K562 (cell line): ENCODE measurements around the gene THADA. TPM values are rescaled to one million over a fixed set of nuclear protein-coding genes. Genes with fewer than 3 reads are reported as not detected.

Experiments used
- ATAC-seq: fragments of 200-7000 bp; cut with Tn5 transposase; 3 replicates; pipeline ENCODE4 v1.9.1; 2020; ENCODE audit warnings: moderate library complexity
- BruUV-seq: library from RNA; stranded (reverse); fragments of 400-500 nt; replicated peaks from 2 replicates; lab custom pipeline; 2021; lab: Mats Ljungman, UMichigan
- CTCF ChIA-PET: fragments of 300-600 bp; formaldehyde crosslinking; extraction: SDS; loops from one replicate; lab custom pipeline; 2021; ENCODE audit warnings: low intra/inter-chr PET ratio; lab: Yijun Ruan, JAX
- POLR2A ChIA-PET: fragments of 300-600, 350-650 bp; sonication (Branson Sonifier 250); formaldehyde crosslinking; extraction: SDS; loops from one replicate; lab custom pipeline; 2021; ENCODE audit warnings: antibody characterized with exemption, inconsistent platforms; lab: Yijun Ruan, JAX
- DNase-seq, 4 experiments: peaks; one replicate each; pipeline versions ENCODE4 v3.0.0 to v3.0.0-alpha.2; 2011 to 2018; ENCODE audit warnings: low spot score in 3 of 4, mixed read lengths in 3 of 4; ENCODE audit errors: extremely low read depth in 1 of 4
- FAIRE-seq: peaks from 2 replicates; lab custom pipeline; 2011; peaks lifted over from hg19 to GRCh38; lab: Jason Lieb, UNC
- H2AFZ ChIP-seq: 2 replicates; pipeline ENCODE4 v1.6.0; 2011; ENCODE audit warnings: low read depth, low read length, control low read depth, inconsistent platforms
- H3K27ac ChIP-seq: fragments of 200-600 bp; 3 replicates; pipeline ENCODE4 v1.8.0; 2011; ENCODE audit warnings: low read depth, mild to moderate bottlenecking, control low read depth, inconsistent platforms, low read length, moderate library complexity, mixed read lengths; ENCODE audit errors: extremely low read depth
- H3K27me3 ChIP-seq, 2 experiments: fragments of 300-600 bp in 1 of 2; 2 replicates in 1 of 2; 3 replicates in 1 of 2; pipeline versions ENCODE4 v1.6.0 to v1.8.0; 2011; ENCODE audit warnings: inconsistent platforms in 2 of 2, low read length in 2 of 2, mild to moderate bottlenecking in 1 of 2, mixed read lengths in 1 of 2, moderate library complexity in 1 of 2; ENCODE audit not compliant: control insufficient read depth in 2 of 2, insufficient read depth in 2 of 2
- H3K36me3 ChIP-seq: fragments of 300-600 bp; 3 replicates; pipeline ENCODE4 v1.8.0; 2011; ENCODE audit warnings: mild to moderate bottlenecking, low read length, inconsistent platforms; ENCODE audit not compliant: control insufficient read depth, insufficient read depth
- H3K4me1 ChIP-seq, 2 experiments: fragments of 200-600 bp in 1 of 2; replicated peaks in 1 of 2; 2 replicates in 1 of 2; 3 replicates in 1 of 2; pipeline versions ENCODE4 v1.5.1 to v1.8.0; 2011; ENCODE audit warnings: inconsistent platforms in 2 of 2, low read length in 2 of 2, mild to moderate bottlenecking in 1 of 2, mixed read lengths in 1 of 2, moderate library complexity in 1 of 2; ENCODE audit not compliant: control insufficient read depth in 2 of 2, insufficient read depth in 2 of 2
- H3K4me2 ChIP-seq: 2 replicates; pipeline ENCODE4 v1.6.1; 2011; ENCODE audit warnings: low read length, control low read depth, inconsistent platforms, mixed read lengths; ENCODE audit not compliant: insufficient read depth
- H3K4me3 ChIP-seq: fragments of 200-600 bp; sonication (generic), shearing (Covaris generic); 2 replicates; pipeline ENCODE4 v1.5.1; 2016; ENCODE audit warnings: control low read depth, inconsistent platforms
- H3K79me2 ChIP-seq: fragments of 200-600 bp; 3 replicates; pipeline ENCODE4 v1.8.0; 2011; ENCODE audit warnings: low read length, inconsistent platforms; ENCODE audit not compliant: control insufficient read depth, insufficient read depth
- H3K9ac ChIP-seq, 2 experiments: 2 replicates each; pipeline versions ENCODE4 v1.6.0 to v1.6.1; 2011; ENCODE audit warnings: low read depth in 2 of 2, low read length in 2 of 2, control low read depth in 1 of 2, inconsistent platforms in 1 of 2, mild to moderate bottlenecking in 1 of 2, mixed read lengths in 1 of 2; ENCODE audit not compliant: insufficient read depth in 1 of 2
- H3K9me1 ChIP-seq: one replicate; pipeline ENCODE4 v1.6.0; 2011; ENCODE audit warnings: inconsistent platforms, mild to moderate bottlenecking, low read length, moderate library complexity; ENCODE audit not compliant: control insufficient read depth, insufficient read depth
- H3K9me3 ChIP-seq: replicated peaks from 2 replicates; pipeline ENCODE4 v1.5.1; 2011; ENCODE audit warnings: low read depth, low read length, inconsistent platforms; ENCODE audit not compliant: control insufficient read depth, insufficient read depth
- H4K20me1 ChIP-seq: replicated peaks from 2 replicates; pipeline ENCODE4 v1.6.1; 2011; ENCODE audit warnings: low read length, inconsistent platforms, mixed read lengths; ENCODE audit not compliant: control insufficient read depth, insufficient read depth
- DACH1 ChIP-seq: fragments of 450-650 bp; IDR thresholded peaks from 2 replicates; pipeline ENCODE4 v1.6.1; 2018; ENCODE audit not compliant: partially characterized antibody
- ETV6 ChIP-seq, 3 experiments: fragments of 150-350 bp in 1 of 3; sonication (generic) in 1 of 3; formaldehyde crosslinking in 1 of 3; IDR thresholded peaks; 2 replicates each; pipeline versions ENCODE4 v1.6.1 to v1.8.0; 2014 to 2022; ENCODE audit warnings: borderline replicate concordance in 2 of 3, low read depth in 2 of 3, antibody characterized with exemption in 1 of 3, low read length in 1 of 3, mild to moderate bottlenecking in 1 of 3, missing genetic modification reagents in 1 of 3
- MCM7 ChIP-seq, 2 experiments: fragments of 450-650 bp; IDR thresholded peaks; 2 replicates each; pipeline ENCODE4 v1.6.1; 2016 to 2018
- MLLT1 ChIP-seq, 2 experiments: fragments of 450-650 bp; IDR thresholded peaks; 2 replicates each; pipeline ENCODE4 v1.6.1; 2016
- NR2C1 ChIP-seq, 2 experiments: fragments of 450-650 bp; IDR thresholded peaks; 2 replicates each; pipeline ENCODE4 v1.6.1; 2017; ENCODE audit warnings: mild to moderate bottlenecking in 2 of 2, antibody characterized with exemption in 1 of 2, inconsistent platforms in 1 of 2, missing compliant biosample characterization in 1 of 2, missing genetic modification characterization in 1 of 2
- PKNOX1 ChIP-seq: fragments of 450-650 bp; IDR thresholded peaks from 2 replicates; pipeline ENCODE4 v1.6.1; 2016
- RB1 ChIP-seq: fragments of 450-650 bp; IDR thresholded peaks from 2 replicates; pipeline ENCODE4 v1.6.1; 2017; ENCODE audit warnings: low read depth, mild to moderate bottlenecking
- ZKSCAN1 ChIP-seq: fragments of 150-350 bp; IDR thresholded peaks from 2 replicates; pipeline ENCODE4 v1.6.1; 2016; ENCODE audit warnings: low read depth, low read length
- ZKSCAN3 ChIP-seq: fragments of 250-450 bp; sonication (Bioruptor Pico); IDR thresholded peaks from 2 replicates; pipeline ENCODE4 v1.4.0; 2020
- ZNF224 ChIP-seq: sonication (generic); formaldehyde crosslinking; IDR thresholded peaks from 2 replicates; pipeline ENCODE4 v1.8.0; 2022; ENCODE audit warnings: mild to moderate bottlenecking, missing genetic modification reagents
- WGBS: fragments of 100-300 bp; shearing (Covaris generic); methylation state at CpG from one replicate; pipeline ENCODE4 v1.1.6; 2016; ENCODE audit warnings: low coverage, mixed read lengths; ENCODE audit not compliant: insufficient coverage; ENCODE audit errors: missing lambda C conversion rate; 5-methylcytosine and 5-hydroxymethylcytosine counted together
- in situ Hi-C: fragments of 300-500 bp; cut with MboI; formaldehyde crosslinking; loops from 4 replicates; pipeline ENCODE4 v1.15.0; 2018; ENCODE audit warnings: inconsistent platforms, mixed read lengths
- intact Hi-C: fragments of 100-400 bp; cut with micrococcal nuclease; formaldehyde crosslinking; loops from 2 replicates; pipeline ENCODE4 v1.14.2; 2022
- polyA plus RNA-seq, 8 experiments: library from polyadenylated mRNA; depleted of rRNA in 4 of 8; stranded (reverse) in 5 of 8; unstranded in 3 of 8; fragments of >200 nt; fragmentation: Nextera tagmentation in 2 of 8; fragmentation: Illumina TruSeq in 1 of 8; extraction: Ambion mirVana in 2 of 8; extraction: Trizol in 1 of 8; gene quantifications; 2 replicates each; pipeline versions ENCODE4 v1.2.1 to v1.2.3, GENCODE V29; 2011 to 2014; ENCODE audit warnings: inconsistent platforms in 1 of 8, missing spikeins in 1 of 8
- total RNA-seq, 7 experiments: library from RNA; depleted of rRNA in 6 of 7; stranded (reverse); fragments of >200 nt in 6 of 7; fragmentation: Illumina TruSeq in 2 of 7; extraction: Trizol in 2 of 7; gene quantifications; 2 replicates each; pipeline versions ENCODE4 v1.2.1 to v1.2.3, GENCODE V29; 2011 to 2021; ENCODE audit warnings: low replicate concordance in 1 of 7
- TF ChIP-seq, protein P1 (sequence below): sonication (generic); formaldehyde crosslinking; IDR thresholded peaks from 2 replicates; pipeline ENCODE4 v1.8.1; 2022; ENCODE audit warnings: missing genetic modification reagents
- TF ChIP-seq, protein P2 (sequence below): fragments of 250-450 bp; sonication (Bioruptor Pico); IDR thresholded peaks from 2 replicates; pipeline ENCODE4 v1.5.0; 2021; ENCODE audit warnings: mild to moderate bottlenecking, borderline replicate concordance

The THADA gene
- total and polyA plus RNA-seq, 9 of the 15 experiments (the other 6 are each of a cell fraction or from before 2014, with no cell fraction given) = 17.8 to 34.7 (median 31.9) TPM

GRCh38 chr2:43317194-43317593 is 278.6 kb downstream of the THADA start:
- Histone ChIP-seq H4K20me1 (no peaks in the 10 kb centered on the region), H3K27me3 (no peaks in the 10 kb centered on the region), H3K9me3 (no peaks in the 10 kb centered on the region), H3K27ac (no peak overlapping the region), H3K36me3 (peaks cover 10% of the 10 kb centered on the region; the same call in 2 of the 3 replicates), H2AFZ (no peak overlapping the region), H3K9me1 (no peaks in the 10 kb centered on the region), H3K79me2 (no peaks in the 10 kb centered on the region), H3K4me2 (no peak overlapping the region), H3K4me3 (no peak overlapping the region), H3K9ac (no peak overlapping the region), H3K4me1 (no peaks in the 10 kb centered on the region; a peak in 1 of 5 replicates)
- FAIRE-seq (no peak), ATAC-seq (no peak), DNase-seq (no peak)
- in situ Hi-C loops (no loop called here), intact Hi-C loops (no loop called here)
- POLR2A ChIA-PET = interaction anchor here (1.0 to 1.2 kb wide), 2 partner anchors 9 to 10 kb away, joined by 4 to 5 read pairs; no protein-coding TSS in a partner anchor
- no TSS peak for BruUV-seq
- CTCF ChIA-PET = no interaction called here
- WGBS = 64% methylated on average over 1 of the region's 1 CpG
- TF ChIP-seq ETV6 (IDR thresholded peaks at IDR 0.05; ENCODE audit: borderline replicate concordance in 1 of 2, low read depth in 2 of 2, low read length in 1 of 2) = no peak
- no peak for TF ChIP-seq ETV6 (CRISPR knock-in tag; IDR thresholded peaks at IDR 0.05; ENCODE audit: borderline replicate concordance)
- peak; percentile 12 for TF ChIP-seq DACH1
- no peak for TF ChIP-seq MLLT1 (IDR thresholded peaks at IDR 0.05)
- TF ChIP-seq RB1 = no peak
- no peak for TF ChIP-seq PKNOX1
- no peak for TF ChIP-seq MCM7 (IDR thresholded peaks at IDR 0.05)
- TF ChIP-seq, protein P1, sequence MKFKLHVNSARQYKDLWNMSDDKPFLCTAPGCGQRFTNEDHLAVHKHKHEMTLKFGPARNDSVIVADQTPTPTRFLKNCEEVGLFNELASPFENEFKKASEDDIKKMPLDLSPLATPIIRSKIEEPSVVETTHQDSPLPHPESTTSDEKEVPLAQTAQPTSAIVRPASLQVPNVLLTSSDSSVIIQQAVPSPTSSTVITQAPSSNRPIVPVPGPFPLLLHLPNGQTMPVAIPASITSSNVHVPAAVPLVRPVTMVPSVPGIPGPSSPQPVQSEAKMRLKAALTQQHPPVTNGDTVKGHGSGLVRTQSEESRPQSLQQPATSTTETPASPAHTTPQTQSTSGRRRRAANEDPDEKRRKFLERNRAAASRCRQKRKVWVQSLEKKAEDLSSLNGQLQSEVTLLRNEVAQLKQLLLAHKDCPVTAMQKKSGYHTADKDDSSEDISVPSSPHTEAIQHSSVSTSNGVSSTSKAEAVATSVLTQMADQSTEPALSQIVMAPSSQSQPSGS (CRISPR knock-in tag) = no peak
- no peak for TF ChIP-seq ZNF224 (CRISPR knock-in tag)
- TF ChIP-seq ZKSCAN1 = peak; percentile 73
- TF ChIP-seq ZKSCAN3 = no peak
- TF ChIP-seq, protein P2, sequence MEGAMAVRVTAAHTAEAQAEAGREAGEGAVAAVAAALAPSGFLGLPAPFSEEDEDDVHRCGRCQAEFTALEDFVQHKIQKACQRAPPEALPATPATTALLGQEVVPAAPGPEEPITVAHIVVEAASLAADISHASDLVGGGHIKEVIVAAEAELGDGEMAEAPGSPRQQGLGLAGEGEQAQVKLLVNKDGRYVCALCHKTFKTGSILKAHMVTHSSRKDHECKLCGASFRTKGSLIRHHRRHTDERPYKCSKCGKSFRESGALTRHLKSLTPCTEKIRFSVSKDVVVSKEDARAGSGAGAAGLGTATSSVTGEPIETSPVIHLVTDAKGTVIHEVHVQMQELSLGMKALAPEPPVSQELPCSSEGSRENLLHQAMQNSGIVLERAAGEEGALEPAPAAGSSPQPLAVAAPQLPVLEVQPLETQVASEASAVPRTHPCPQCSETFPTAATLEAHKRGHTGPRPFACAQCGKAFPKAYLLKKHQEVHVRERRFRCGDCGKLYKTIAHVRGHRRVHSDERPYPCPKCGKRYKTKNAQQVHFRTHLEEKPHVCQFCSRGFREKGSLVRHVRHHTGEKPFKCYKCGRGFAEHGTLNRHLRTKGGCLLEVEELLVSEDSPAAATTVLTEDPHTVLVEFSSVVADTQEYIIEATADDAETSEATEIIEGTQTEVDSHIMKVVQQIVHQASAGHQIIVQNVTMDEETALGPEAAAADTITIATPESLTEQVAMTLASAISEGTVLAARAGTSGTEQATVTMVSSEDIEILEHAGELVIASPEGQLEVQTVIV = no peak
- TF ChIP-seq NR2C1 (IDR thresholded peaks at IDR 0.05) = no peak
- no peak for TF ChIP-seq NR2C1 (tag; IDR thresholded peaks at IDR 0.05)
